GM23338 (cell line): ENCODE measurements around the gene TLCD3B. TPM values are rescaled to one million over a fixed set of nuclear protein-coding genes. Genes with fewer than 3 reads are reported as not detected.

ENCODE experiments used
- ATAC-seq: fragments of 200-7000 bp; cut with Tn5 transposase; 3 replicates; pipeline ENCODE4 v1.9.1; 2020
- DNase-seq: peaks from one replicate; pipeline ENCODE4 v3.0.0-alpha.2; 2015; ENCODE audit warnings: low spot score
- H2AFZ ChIP-seq: fragments of 200-600 bp; sonication (generic); 2 replicates; pipeline ENCODE4 v1.8.0; 2016; ENCODE audit warnings: antibody characterized with exemption, mild to moderate bottlenecking, moderate library complexity
- H3F3A ChIP-seq: fragments of 200-600 bp; sonication (generic); replicated peaks from 2 replicates; pipeline ENCODE4 v1.8.0; 2017; ENCODE audit warnings: antibody characterized with exemption, mixed run types, low read depth
- H3K27ac ChIP-seq: fragments of 200-600 bp; sonication (generic); 2 replicates; pipeline ENCODE4 v1.6.1; 2016; ENCODE audit warnings: low read depth
- H3K27me3 ChIP-seq: fragments of 200-600 bp; sonication (generic); 2 replicates; pipeline ENCODE4 v1.8.0; 2016; ENCODE audit warnings: mild to moderate bottlenecking, mixed run types, moderate library complexity; ENCODE audit not compliant: insufficient read depth
- H3K36me3 ChIP-seq: fragments of 200-600 bp; sonication (generic); 2 replicates; pipeline ENCODE4 v1.8.0; 2016; ENCODE audit warnings: mild to moderate bottlenecking; ENCODE audit not compliant: insufficient read depth
- H3K4me1 ChIP-seq: fragments of 200-600 bp; sonication (generic); 2 replicates; pipeline ENCODE4 v1.8.0; 2016; ENCODE audit warnings: mild to moderate bottlenecking, moderate library complexity; ENCODE audit not compliant: insufficient read depth
- H3K4me2 ChIP-seq: fragments of 200-600 bp; sonication (generic); 2 replicates; pipeline ENCODE4 v1.7.1; 2017; ENCODE audit warnings: mixed run types
- H3K4me3 ChIP-seq: fragments of 200-600 bp; sonication (generic); 2 replicates; pipeline ENCODE4 v1.6.1; 2016; ENCODE audit warnings: mixed run types
- H3K79me2 ChIP-seq: fragments of 200-600 bp; sonication (generic); replicated peaks from 2 replicates; pipeline ENCODE4 v1.8.0; 2017; ENCODE audit warnings: mild to moderate bottlenecking; ENCODE audit not compliant: insufficient read depth
- H3K9me2 ChIP-seq: fragments of 200-600 bp; sonication (generic); 2 replicates; pipeline ENCODE4 v1.8.0; 2017; ENCODE audit not compliant: insufficient read depth
- H4K20me1 ChIP-seq: fragments of 200-600 bp; sonication (generic); replicated peaks from 2 replicates; pipeline ENCODE4 v1.8.0; 2017; ENCODE audit warnings: mild to moderate bottlenecking; ENCODE audit not compliant: insufficient read depth
- H3K27ac Mint-ChIP-seq: 2 replicates; pipeline ENCODE4 v1.8.0; 2020; ENCODE audit warnings: inconsistent platforms, mild to moderate bottlenecking, moderate library complexity, mixed read lengths
- H3K27me3 Mint-ChIP-seq: 3 replicates; pipeline ENCODE4 v1.8.0; 2022; ENCODE audit warnings: low read depth, mild to moderate bottlenecking, moderate library complexity, mixed read lengths, inconsistent platforms; ENCODE audit not compliant: insufficient read depth, poor library complexity
- H3K36me3 Mint-ChIP-seq: 3 replicates; pipeline ENCODE4 v1.8.0; 2021; ENCODE audit warnings: low read depth, mild to moderate bottlenecking, inconsistent platforms, moderate library complexity, mixed read lengths
- H3K4me1 Mint-ChIP-seq: 3 replicates; pipeline ENCODE4 v1.8.0; 2020; ENCODE audit warnings: mild to moderate bottlenecking, inconsistent platforms, mixed read lengths
- H3K4me3 Mint-ChIP-seq: 3 replicates; pipeline ENCODE4 v1.8.0; 2021; ENCODE audit warnings: moderate library complexity, mild to moderate bottlenecking, inconsistent platforms, mixed read lengths
- H3K9me3 Mint-ChIP-seq: 3 replicates; pipeline ENCODE4 v1.8.0; 2020; ENCODE audit warnings: moderate library complexity, mild to moderate bottlenecking, inconsistent platforms, mixed read lengths
- CREB1 ChIP-seq: fragments of 250-450 bp; sonication (Bioruptor Pico); IDR thresholded peaks from 2 replicates; pipeline ENCODE4 v1.5.0; 2020; ENCODE audit warnings: low read depth, mild to moderate bottlenecking, moderate library complexity
- EZH2 ChIP-seq: fragments of 200-600 bp; sonication (generic); IDR thresholded peaks from one replicate; pipeline ENCODE4 v1.8.0; 2017; ENCODE audit warnings: antibody characterized with exemption, mild to moderate bottlenecking, low read depth; ENCODE audit not compliant: unreplicated experiment
- NANOG ChIP-seq: IDR thresholded peaks from 2 replicates; pipeline ENCODE4 v1.6.1; 2016; ENCODE audit warnings: antibody characterized with exemption, borderline replicate concordance
- POLR2AphosphoS5 ChIP-seq: IDR thresholded peaks from 2 replicates; pipeline ENCODE4 v1.6.1; 2016; ENCODE audit warnings: antibody characterized with exemption, low read depth
- ZNF114 ChIP-seq: fragments of 250-450 bp; sonication (Bioruptor Pico); IDR thresholded peaks from 2 replicates; pipeline ENCODE4 v1.5.0; 2020; ENCODE audit warnings: mild to moderate bottlenecking, moderate library complexity
- polyA plus RNA-seq: library from polyadenylated mRNA; unstranded; fragments of >200 nt; fragmentation: Nextera tagmentation; extraction: Ambion mirVana; gene quantifications from 2 replicates; pipeline ENCODE4 v1.2.1, GENCODE V29; 2016
- total RNA-seq: library from RNA; depleted of rRNA; stranded (reverse); fragments of >200 nt; shearing (Covaris generic); gene quantifications from 2 replicates; pipeline ENCODE4 v1.2.3, GENCODE V29; 2014
- TF ChIP-seq, protein P1 (sequence below): IDR thresholded peaks from 2 replicates; pipeline ENCODE4 v1.6.1; 2016; ENCODE audit warnings: antibody characterized with exemption

Gene TLCD3B
- total and polyA plus RNA-seq, 2 experiments from 2014 or later: 14.2 to 37.4 TPM

DNA sequence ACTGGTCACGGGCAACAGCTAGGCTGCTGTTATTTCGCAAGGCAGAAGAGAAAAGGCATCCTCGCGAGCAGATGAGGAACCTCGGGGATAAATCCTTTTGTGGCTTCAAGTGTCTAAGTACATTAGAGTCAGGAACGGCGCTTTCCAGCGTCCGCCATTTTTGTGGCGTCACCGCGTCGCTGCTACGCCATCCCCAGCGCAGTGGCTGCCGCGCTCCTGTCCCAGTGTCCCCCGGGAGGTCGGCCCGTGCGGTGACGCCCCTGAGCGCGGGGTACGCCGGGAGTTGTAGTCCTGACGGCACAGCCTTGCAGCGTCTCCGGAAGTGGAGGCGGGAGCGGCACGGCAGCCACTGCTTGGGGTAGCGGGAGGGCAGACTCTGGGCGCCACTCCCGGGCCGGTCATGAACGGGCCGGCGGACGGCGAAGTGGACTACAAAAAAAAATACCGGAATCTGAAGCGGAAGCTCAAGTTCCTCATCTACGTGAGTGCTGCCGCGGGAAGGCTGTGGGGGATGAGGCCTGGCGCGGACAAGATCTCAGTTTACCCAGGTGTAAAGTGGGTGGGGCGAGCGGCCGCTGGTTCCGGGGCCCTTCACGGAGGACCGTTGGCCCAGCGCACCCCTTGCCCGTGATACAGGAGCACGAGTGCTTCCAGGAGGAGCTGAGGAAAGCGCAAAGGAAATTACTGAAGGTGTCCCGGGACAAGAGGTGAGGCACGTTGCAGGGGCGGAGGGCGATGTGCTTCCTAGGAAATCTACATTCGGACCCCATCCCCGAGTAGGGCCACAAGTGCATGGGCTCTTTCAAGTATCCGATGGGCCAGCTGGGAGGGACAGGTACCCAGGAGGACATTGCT, 34.9 kb downstream of the TLCD3B start, which contains the start of gene INO80E:
Gene INO80E (plus strand): TSS at position 331 of the 855 bp plus-strand sequence. CDS start 70 bp downstream, at position 401.
- Mint-ChIP-seq H3K9me3 (peaks cover 2% of the 10 kb centered on the region; the same call in 2 of the 3 replicates), H3K27ac (peak within 1 kb of the TSS; percentile 98), H3K4me3 (peak within 1 kb of the TSS; percentile 98), H3K4me1 (peaks cover 28% of the 10 kb centered on the region), H3K27me3 (peaks cover 13% of the 10 kb centered on the region), H3K36me3 (peaks cover 36% of the 10 kb centered on the region)
- H3K27me3 ChIP-seq: no peaks in the 10 kb centered on the region
- peaks cover 5% of the 10 kb centered on the region; the same call in 1 of the 2 replicates for H3K36me3 ChIP-seq
- peak within 1 kb of the TSS; percentile 82 for H3K27ac ChIP-seq
- no peaks in the 10 kb centered on the region for H3K9me2 ChIP-seq
- peaks cover 10% of the 10 kb centered on the region; the same call in 1 of the 2 replicates for H4K20me1 ChIP-seq
- H3K4me3 ChIP-seq: peak within 1 kb of the TSS; percentile 94
- ATAC-seq (peak; percentile 88), DNase-seq (peak; percentile 99)
- peak within 1 kb of the TSS; percentile 98 for H2AFZ ChIP-seq
- H3K4me2 ChIP-seq: peak within 1 kb of the TSS; percentile 94
- peaks cover 21% of the 10 kb centered on the region for H3K4me1 ChIP-seq
- peak; percentile 89 for TF ChIP-seq POLR2AphosphoS5
- TF ChIP-seq, protein P1, sequence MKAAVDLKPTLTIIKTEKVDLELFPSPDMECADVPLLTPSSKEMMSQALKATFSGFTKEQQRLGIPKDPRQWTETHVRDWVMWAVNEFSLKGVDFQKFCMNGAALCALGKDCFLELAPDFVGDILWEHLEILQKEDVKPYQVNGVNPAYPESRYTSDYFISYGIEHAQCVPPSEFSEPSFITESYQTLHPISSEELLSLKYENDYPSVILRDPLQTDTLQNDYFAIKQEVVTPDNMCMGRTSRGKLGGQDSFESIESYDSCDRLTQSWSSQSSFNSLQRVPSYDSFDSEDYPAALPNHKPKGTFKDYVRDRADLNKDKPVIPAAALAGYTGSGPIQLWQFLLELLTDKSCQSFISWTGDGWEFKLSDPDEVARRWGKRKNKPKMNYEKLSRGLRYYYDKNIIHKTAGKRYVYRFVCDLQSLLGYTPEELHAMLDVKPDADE: peak; percentile 96
- TF ChIP-seq NANOG: no peak
- TF ChIP-seq CREB1: peak; percentile 94
- no peak for TF ChIP-seq EZH2
- peaks cover 20% of the 10 kb centered on the region for H3F3A ChIP-seq
- peaks cover 7% of the 10 kb centered on the region; the same call in 1 of the 2 replicates for H3K79me2 ChIP-seq

DNA sequence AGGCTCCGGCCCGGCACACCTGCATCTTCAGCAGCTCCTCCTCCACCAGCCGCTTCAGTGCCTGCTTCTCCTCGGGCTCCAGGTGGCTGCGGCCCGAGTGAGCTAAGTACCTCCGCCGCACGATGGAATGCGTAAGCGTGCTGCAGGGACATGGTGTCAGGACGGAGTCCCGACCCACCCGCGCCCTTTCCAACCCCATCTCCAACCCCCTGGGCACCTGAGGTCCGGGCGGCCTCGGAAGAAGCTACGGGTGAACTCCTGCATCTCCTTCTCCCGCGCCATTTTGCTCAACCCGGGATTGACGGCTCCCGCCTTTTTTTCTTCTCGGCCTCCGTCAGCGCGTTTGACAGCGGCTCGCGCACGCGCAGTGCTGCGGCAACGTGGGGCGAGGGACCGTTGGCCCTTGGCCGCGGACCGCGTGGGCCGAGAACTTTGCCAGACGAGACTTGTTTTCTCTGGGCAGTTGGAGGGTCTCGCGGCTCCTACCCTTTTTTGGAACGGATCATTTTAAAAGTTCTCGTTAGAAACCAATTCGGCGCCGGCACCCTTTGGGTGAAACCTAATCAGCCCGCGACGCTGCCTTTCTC, 35.7 kb downstream of the TLCD3B start, which contains the start of gene HIRIP3:
Gene HIRIP3 (minus strand): TSS at position 294 of the 587 bp plus-strand sequence. CDS start 12 bp downstream, at position 282.
- H3F3A ChIP-seq: peaks cover 20% of the 10 kb centered on the region
- Mint-ChIP-seq H3K9me3 (peaks cover 2% of the 10 kb centered on the region; the same call in 2 of the 3 replicates), H3K27me3 (peaks cover 13% of the 10 kb centered on the region), H3K4me1 (peaks cover 25% of the 10 kb centered on the region), H3K36me3 (peaks cover 39% of the 10 kb centered on the region), H3K4me3 (peak within 1 kb of the TSS; percentile 98), H3K27ac (peak within 1 kb of the TSS; percentile 98)
- DNase-seq (peak; percentile 91), ATAC-seq (peak; percentile 42)
- peaks cover 7% of the 10 kb centered on the region; the same call in 1 of the 2 replicates for H3K79me2 ChIP-seq
- H3K27me3 ChIP-seq: no peaks in the 10 kb centered on the region
- peak within 1 kb of the TSS; percentile 94 for H3K4me2 ChIP-seq
- TF ChIP-seq POLR2AphosphoS5 (peak; percentile 61), ZNF114 (CRISPR knock-in tag) (no peak)
- no peaks in the 10 kb centered on the region for H3K9me2 ChIP-seq
- H3K36me3 ChIP-seq: peaks cover 5% of the 10 kb centered on the region; the same call in 1 of the 2 replicates
- H3K4me3 ChIP-seq: peak within 1 kb of the TSS; percentile 94
- H4K20me1 ChIP-seq: peaks cover 8% of the 10 kb centered on the region; the same call in 1 of the 2 replicates
- H2AFZ ChIP-seq: peak within 1 kb of the TSS; percentile 98
- peak within 1 kb of the TSS; percentile 82 for H3K27ac ChIP-seq
- H3K4me1 ChIP-seq: peaks cover 15% of the 10 kb centered on the region
